ENCODE measurements around the gene ARHGEF16.

The ARHGEF16 gene

GRCh38 chr1:3515272-3515671 lies 60.8 kb downstream of the ARHGEF16 start:
- in situ Hi-C loops (cut with MboI; ENCODE audit: low sequenced_read_pairs), result no loop called here

- in situ Hi-C loops (cut with MboI; ENCODE audit: low sequenced_read_pairs), result no loop called here
Measured at GRCh38 chr1:3515774-3516480, 61.5 kb downstream of the ARHGEF16 start.

GRCh38 chr1:3516481-3516869 lies 62.0 kb downstream of the ARHGEF16 start:
- in situ Hi-C loops (cut with MboI; ENCODE audit: low sequenced_read_pairs), result no loop called here

- in situ Hi-C loops (cut with MboI; ENCODE audit: low sequenced_read_pairs), result no loop called here
Measured at GRCh38 chr1:3516911-3517675, 62.6 kb downstream of the ARHGEF16 start.

- in situ Hi-C loops (cut with MboI; ENCODE audit: low sequenced_read_pairs), result no loop called here
Measured at GRCh38 chr1:3518256-3518655, 63.8 kb downstream of the ARHGEF16 start.

- in situ Hi-C loops (cut with MboI; ENCODE audit: low sequenced_read_pairs), result no loop called here
Measured at GRCh38 chr1:3518756-3519155, 64.3 kb downstream of the ARHGEF16 start.

- in situ Hi-C loops (cut with MboI; ENCODE audit: low sequenced_read_pairs), result no loop called here
Measured at GRCh38 chr1:3519301-3519885, 64.9 kb downstream of the ARHGEF16 start.

- in situ Hi-C loops (cut with MboI; ENCODE audit: low sequenced_read_pairs), result no loop called here
Measured at GRCh38 chr1:3520419-3521378, 66.2 kb downstream of the ARHGEF16 start.

- in situ Hi-C loops (cut with MboI; ENCODE audit: low sequenced_read_pairs), result no loop called here
Measured at GRCh38 chr1:3521426-3521825, 67.0 kb downstream of the ARHGEF16 start.

GRCh38 chr1:3522112-3522511 lies 67.6 kb downstream of the ARHGEF16 start:
- in situ Hi-C loops (cut with MboI; ENCODE audit: low sequenced_read_pairs), result no loop called here

- in situ Hi-C loops (cut with MboI; ENCODE audit: low sequenced_read_pairs), result no loop called here
Measured at GRCh38 chr1:3522564-3523265, 68.2 kb downstream of the ARHGEF16 start.

- in situ Hi-C loops (cut with MboI; ENCODE audit: low sequenced_read_pairs), result no loop called here
Measured at GRCh38 chr1:3523980-3524379, 69.5 kb downstream of the ARHGEF16 start.

GRCh38 chr1:3524556-3525203 lies 70.2 kb downstream of the ARHGEF16 start:
- in situ Hi-C loops (cut with MboI; ENCODE audit: low sequenced_read_pairs), result no loop called here

GRCh38 chr1:3525551-3526482 lies 71.4 kb downstream of the ARHGEF16 start:
- in situ Hi-C loops (cut with MboI; ENCODE audit: low sequenced_read_pairs), result no loop called here

- in situ Hi-C loops (cut with MboI; ENCODE audit: low sequenced_read_pairs), result no loop called here
Measured at GRCh38 chr1:3527774-3528173, 73.3 kb downstream of the ARHGEF16 start.

GRCh38 chr1:3529099-3529729 lies 74.7 kb downstream of the ARHGEF16 start:
- in situ Hi-C loops (cut with MboI; ENCODE audit: low sequenced_read_pairs), result no loop called here

- in situ Hi-C loops (cut with MboI; ENCODE audit: low sequenced_read_pairs), result no loop called here
Measured at GRCh38 chr1:3530086-3530925, 75.8 kb downstream of the ARHGEF16 start.

Measured in hTERT RPE-1 (cell line).